Breast epithelium (tissue), 3 donors: ENCODE results near the gene SLC25A28.

Experiments used
- POLR2AphosphoS5 ChIP-seq, 3 donors: sonication (generic); formaldehyde crosslinking; IDR thresholded peaks; one replicate each; pipeline ENCODE4 v1.6.1; 2017; ENCODE audit warnings: antibody characterized with exemption in 3 of 3
- TF ChIP-seq, protein P1 (sequence below), 3 donors: fragments of 450-650 bp; IDR thresholded peaks; one replicate each; pipeline ENCODE4 v1.5.1; 2016 to 2017; ENCODE audit warnings: antibody characterized with exemption in 3 of 3, mild to moderate bottlenecking in 3 of 3, moderate library complexity in 3 of 3

GRCh38 chr10:99605351-99605750, 14.9 kb downstream of the SLC25A28 start:
- TF ChIP-seq POLR2AphosphoS5 (IDR thresholded peaks at IDR 0.05), result no peak
- TF ChIP-seq, protein P1, sequence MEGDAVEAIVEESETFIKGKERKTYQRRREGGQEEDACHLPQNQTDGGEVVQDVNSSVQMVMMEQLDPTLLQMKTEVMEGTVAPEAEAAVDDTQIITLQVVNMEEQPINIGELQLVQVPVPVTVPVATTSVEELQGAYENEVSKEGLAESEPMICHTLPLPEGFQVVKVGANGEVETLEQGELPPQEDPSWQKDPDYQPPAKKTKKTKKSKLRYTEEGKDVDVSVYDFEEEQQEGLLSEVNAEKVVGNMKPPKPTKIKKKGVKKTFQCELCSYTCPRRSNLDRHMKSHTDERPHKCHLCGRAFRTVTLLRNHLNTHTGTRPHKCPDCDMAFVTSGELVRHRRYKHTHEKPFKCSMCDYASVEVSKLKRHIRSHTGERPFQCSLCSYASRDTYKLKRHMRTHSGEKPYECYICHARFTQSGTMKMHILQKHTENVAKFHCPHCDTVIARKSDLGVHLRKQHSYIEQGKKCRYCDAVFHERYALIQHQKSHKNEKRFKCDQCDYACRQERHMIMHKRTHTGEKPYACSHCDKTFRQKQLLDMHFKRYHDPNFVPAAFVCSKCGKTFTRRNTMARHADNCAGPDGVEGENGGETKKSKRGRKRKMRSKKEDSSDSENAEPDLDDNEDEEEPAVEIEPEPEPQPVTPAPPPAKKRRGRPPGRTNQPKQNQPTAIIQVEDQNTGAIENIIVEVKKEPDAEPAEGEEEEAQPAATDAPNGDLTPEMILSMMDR (IDR thresholded peaks at IDR 0.05), result no peak
